HG03354 (cell line): ENCODE results near the gene HOXC4.
"Not testable (repeated sequence)": the region's sequence is repeated elsewhere in the genome, so short reads cannot be mapped to it uniquely, and the experiment has no call there.

ENCODE experiments used
- ATAC-seq: cut with Tn5 transposase; IDR thresholded peaks from one replicate; pipeline ENCODE4 v1.9.1; 2021; ENCODE audit warnings: mild to moderate bottlenecking; ENCODE audit not compliant: unreplicated experiment, poor library complexity, severe bottlenecking

The HOXC4 gene

DNA sequence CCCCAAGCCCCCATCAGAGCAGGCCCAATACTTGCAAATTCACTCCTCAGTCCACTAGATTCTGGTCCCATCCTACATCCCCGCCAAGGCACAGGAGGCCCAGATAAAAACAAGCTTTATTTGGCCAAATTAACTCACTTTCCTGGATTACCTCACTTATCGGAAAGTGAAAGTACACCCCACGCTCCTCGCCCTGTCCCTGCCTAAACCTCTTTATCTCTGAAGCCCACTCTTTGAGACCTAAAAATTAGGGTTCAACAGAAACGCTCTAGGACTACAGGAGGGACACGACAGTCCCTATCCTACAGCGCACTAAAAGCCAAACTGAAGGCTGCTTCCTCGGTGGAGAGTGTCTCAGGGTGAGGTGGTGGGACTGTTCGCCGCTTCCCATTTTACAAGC, 24.2 kb downstream of the HOXC4 start:
- ATAC-seq = not testable (repeated sequence)

DNA sequence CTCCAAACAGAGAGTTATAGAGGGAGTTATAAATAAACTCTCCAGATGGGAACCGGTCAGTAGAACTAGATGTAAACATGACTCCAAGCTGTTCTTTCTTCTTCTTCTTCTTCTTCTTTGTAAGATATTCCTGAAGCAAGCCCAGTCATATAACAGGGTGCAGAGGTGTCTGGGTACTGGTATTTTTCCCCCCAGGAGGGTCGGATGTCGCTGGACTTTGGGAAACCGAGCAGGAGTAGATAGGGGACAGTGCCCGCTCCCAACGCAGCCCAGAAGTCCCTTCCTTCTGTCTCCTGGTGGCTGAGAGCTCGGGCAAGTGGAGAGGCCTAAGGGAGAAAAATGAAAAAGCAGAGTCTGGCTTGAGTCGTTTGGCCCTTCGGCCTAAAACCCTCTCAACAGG, 25.5 kb downstream of the HOXC4 start:
- not testable (repeated sequence) for ATAC-seq

DNA sequence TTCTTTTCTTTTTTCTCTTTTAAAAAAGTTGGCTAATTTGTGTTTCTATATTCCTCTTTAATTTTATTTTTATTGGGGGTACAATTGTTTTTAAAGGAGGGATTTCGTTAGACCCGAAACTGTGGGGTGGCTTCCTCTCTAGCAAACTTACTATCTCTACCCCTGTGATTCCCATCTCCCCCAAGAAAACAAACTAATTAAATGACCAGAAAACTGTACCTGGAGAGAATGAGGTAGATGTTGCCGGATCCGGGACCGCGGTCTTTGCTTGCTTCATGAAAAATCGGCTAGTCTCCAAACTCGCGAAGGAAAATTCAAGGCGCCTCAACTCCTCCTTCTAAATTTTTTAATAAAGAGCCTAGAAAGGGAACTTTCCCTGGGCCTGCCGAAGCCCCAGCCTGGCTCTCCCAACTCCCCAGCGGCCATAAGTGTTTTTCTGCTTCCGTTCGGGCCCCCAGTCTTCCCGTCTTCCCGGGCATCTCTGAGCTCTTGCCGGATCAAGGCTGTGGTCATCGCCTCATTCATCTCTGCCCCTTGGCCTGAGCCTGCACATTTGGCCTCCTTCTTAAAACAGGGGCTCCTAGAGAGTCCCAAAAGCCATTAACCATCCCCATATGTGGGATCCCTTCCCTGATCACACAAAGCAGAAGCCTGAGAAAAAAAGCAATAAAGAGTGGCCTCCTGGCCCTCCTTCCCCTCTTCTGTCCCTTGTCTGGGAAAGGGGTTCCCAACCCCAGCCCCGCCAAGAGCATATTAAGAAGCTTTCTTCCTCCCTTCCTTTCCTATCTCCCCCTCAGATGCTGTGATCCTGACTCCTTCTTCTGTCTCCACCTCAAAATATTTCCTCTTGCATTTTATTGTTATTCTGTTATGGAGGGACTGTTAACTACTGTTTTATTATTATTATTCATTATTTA, 26.6 kb downstream of the HOXC4 start:
- ATAC-seq = not testable (repeated sequence)

DNA sequence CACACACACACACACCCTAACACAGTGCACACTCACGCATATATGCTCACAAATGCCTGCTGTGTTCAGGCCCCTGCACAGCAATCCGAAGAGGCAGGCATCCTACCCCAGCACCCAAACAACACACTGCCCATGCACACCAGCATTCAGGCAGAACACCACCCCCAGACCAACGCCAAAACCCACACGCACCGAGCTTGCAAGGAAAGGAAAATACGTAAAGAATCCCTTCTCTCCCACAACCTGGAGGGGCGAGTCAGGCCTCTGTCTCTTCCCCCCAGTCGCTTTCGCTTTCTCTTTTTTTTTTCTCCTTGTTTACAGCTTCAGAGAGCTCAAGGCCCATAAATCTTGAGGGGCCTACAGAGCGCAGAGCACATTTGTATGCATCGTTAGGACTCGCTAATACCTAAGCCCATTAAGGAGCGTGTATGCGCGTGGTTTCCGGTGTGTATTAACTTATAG, 27.4 kb downstream of the HOXC4 start:
- ATAC-seq = not testable (repeated sequence)

DNA sequence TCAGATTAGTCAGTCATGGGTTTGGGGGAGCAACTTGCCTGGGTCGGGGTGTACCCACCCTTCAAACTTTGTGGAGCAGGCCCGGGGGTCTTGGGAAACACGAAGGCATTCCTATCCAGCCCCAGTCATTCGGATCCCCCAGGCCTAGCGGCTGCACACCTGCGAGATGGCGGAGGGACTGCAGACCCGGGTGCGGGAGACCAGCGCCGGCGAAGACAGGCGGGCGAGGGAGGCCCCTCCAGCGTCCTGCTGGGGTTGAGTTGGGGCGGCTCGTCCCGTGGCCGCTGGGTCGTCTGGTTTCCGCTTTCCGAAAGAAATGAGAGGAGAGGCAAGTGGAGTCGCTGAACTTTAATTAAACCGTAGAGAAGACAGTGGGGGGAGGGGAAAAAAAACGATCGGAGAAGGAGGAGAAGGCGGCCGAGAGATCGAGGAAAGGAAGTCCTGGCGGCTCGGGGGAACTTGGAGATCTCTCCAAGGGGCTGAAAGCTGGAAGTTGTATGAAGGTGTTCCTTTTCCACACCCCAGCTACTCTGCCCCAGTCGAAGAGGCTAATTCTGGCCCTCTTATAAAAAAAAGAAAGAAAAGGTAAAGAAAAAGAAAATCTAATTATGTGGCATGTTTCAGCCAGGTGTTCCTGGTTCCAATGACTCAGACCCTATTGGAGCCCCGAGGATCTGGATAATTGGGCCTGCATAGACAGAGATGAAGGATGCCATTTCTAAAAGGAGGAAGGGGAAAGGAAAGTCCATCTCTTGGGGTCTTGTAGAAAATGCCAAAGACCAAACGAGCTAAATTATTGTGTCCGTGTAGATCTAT, 28.2 kb downstream of the HOXC4 start:
- ATAC-seq = not testable (repeated sequence)

DNA sequence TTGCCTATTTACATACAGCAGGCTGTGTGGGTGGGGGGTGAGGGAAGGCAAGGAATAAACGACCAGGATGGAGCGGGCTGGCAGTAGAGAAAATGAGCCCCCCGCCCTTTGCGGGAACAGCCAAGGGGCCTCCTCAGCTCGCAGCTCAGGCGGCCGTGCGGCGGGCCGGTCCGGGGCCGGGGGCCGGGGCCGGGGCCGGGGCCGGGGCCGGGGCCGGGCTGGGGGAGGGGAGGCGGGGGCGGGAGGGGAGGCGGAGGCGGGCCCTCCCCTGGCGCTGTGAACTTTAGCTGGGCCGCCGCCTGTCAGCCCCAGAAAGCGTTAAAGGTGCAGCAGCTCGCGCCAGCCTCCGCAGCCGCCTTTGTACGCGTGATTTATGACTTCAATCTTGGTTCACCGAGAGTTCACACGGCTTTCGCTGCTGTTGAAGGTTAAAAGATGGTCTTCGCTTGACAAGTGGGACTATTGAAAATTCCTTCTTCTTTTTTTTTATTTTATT, 28.8 kb downstream of the HOXC4 start:
- ATAC-seq = no peak

DNA sequence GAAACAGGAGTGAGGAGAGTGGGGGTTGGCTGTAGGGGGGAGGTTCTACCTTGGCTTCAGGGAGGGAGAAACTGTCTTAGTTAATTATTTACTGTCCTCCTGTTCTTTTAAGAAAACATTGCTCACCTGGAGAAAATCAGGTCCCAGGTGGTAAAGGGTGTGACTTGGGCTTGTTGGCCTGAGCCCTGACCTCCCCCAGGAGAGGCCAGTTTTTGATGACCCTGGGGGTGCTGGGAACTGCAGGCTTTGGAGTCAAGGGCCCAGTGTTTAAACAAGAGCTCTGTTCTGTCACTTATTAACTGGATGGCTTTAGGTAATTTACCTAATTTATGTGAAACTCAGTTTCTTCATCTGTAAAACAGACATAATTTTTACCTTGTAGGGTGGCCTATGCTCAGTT, 34.4 kb downstream of the HOXC4 start:
- not testable (repeated sequence) for ATAC-seq

DNA sequence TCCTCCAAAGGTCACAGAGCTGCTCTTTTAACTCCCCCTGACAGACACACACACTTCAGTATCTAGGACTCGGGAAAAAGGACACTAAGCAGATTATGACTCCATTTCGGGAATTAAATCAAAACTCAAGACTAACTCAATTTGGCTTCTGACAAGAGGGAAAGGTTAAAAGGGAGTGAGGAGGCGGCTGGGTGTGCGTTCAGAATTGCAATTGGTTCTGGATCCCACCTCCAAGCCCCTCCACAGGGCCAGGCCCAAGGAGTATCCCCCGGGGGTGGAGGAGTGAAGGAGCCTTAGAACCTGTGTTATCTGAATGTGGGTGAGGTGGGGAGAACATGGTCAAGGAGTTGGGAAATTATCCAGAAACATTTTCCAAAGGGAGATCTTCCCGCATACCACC, 35.8 kb downstream of the HOXC4 start:
- ATAC-seq = not testable (repeated sequence)

DNA sequence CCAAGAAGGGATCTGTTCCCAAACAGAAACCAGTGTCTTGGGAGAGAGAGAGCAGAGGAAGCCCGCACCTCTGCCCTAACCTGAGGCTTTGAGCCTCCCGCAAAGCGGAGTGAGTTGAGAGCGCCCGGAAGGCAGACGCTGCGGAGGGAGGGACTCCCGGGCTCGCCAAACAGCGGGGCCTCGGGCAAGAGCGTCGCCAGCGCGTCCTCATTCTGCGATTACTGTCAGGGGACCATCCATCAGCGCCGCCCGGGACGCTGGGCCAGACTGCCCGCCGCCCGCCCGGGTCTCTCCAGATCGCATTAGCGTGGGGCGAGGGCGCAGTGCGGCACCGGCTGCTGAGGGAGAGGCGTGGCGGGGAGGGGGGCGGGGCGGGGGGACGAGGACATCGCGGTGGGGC, 36.7 kb downstream of the HOXC4 start:
- ATAC-seq = not testable (repeated sequence)

DNA sequence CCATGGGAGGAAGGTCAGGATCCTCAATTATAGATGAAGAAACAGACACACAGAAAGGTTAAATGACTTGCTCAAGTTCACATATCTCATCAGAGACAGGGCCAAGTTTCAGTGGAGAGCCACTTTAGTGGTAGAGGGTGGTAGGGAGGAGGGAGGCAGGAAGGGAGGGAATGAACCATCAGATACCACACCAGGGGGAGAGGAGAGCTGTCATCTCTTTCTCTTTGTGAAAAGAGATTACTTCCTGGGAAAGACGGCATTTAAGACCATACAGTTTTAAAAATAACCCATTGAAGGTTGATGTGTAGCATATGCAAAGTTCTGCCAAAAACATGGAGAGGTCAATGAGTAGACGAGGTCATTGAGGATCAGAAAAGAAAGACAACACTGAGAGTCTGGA, 39.3 kb downstream of the HOXC4 start:
- ATAC-seq = not testable (repeated sequence)

DNA sequence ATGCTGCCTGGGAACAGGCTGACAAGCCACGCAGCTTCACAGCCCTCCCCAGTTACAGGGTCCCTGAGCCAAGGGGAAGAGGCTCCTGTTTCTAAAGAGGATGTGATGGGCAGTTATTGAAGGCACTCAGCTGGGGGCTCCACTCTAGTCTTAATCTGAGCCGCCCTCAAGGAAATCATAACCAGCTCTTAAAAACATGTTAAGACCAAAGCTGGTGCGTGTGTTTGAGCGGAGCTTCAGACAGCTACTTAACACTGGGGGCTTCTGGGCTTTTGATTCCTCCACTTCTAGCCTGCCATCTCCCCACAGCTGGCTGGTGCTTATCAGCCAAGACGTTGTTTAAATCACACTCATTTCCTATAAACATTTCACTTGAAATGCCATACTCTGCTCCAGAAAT, 42.3 kb downstream of the HOXC4 start:
- ATAC-seq = not testable (repeated sequence)

DNA sequence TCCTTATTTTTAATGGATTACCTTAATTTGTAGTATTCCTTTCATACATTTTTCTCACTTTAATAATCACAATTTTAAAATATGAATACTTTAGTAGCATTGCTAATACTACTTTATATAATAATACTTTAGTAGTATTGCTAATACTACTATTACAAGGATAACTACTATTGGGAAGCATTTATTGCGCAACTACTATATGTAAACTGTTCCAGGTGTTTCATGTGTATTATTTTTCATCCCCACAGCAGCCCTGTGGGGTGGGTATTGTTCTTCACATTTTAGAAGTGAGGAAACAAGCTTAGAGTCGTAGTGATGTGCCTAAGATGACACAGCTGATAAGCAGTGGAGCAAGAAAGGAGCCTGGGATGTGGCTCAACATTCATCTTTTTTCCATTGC, 45.0 kb downstream of the HOXC4 start:
- not testable (repeated sequence) for ATAC-seq

DNA sequence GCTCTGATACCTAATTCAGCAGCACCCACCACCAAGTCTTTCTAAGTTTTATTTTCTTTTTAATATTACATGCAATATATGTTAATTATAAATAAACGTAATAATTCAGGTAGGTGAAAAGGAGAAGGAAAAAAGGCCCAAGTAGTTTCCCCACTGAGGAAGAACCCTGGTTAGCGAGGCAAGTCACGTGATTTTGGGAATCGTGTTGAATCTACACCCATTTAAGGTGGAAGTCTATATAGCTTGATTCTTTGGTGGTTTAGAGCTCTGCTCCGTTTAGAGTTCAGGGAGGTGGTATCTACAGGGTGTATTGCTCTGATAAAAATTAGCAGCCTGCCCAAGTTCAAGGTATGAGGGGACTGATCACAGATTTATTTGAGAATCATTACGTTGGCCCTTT, 47.0 kb downstream of the HOXC4 start:
- ATAC-seq = not testable (repeated sequence)

DNA sequence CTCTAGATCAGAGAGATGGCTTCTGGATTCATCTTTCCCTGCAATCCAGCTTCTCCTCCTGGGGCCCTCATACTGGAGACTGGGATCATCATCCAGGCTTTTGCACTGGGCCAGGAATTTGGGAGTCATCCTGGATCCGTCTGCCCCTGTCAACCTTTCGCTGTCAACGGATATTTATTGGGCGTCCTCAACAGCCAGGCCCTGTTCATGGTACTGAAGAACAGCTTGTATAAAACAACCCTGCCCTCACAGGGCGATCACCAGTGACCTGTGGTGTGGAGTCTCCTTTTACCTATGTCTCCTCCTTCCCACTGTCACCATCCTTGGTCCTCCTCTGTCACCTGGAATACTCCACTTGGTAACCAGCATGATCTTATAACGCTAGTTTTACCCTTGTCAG, 48.6 kb downstream of the HOXC4 start:
- not testable (repeated sequence) for ATAC-seq

DNA sequence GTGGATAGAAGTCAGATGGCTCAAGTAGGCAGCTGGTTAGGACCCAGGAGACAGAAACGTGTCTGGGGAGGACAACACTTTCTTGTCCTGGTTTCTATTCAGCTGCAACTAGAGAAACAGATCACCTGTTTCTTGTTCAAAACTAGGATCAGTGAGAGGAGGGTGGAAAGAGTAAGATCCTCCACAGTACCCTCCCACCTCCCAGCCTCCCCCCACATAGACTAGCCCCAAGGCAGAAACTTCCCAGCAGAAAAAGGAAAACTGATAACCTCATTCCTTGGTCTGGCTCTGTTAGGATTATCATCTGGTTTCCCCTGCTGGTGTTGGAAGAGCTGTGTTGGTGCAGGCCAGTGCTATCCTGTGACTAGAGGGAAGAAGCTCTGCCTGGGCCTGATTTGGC, 50.2 kb downstream of the HOXC4 start:
- ATAC-seq = not testable (repeated sequence)
